Dedifferentiated amniotic fluid mesenchymal stem cell (primary cell): ENCODE measurements around the gene NOP53.
"Not testable (repeated sequence)": the region's sequence is repeated elsewhere in the genome, so short reads cannot be mapped to it uniquely, and the experiment has no call there.

Experiments
- DNase-seq: peaks from one replicate; pipeline ENCODE4 v3.0.0-alpha.2; 2016; ENCODE audit errors: extremely low spot score

Gene NOP53

GRCh38 chr19:47777245-47778048, 32.1 kb downstream of the NOP53 start:
- DNase-seq = not testable (repeated sequence)

- DNase-seq = peak; percentile 31
Measured at GRCh38 chr19:47778049-47778953, 33.0 kb downstream of the NOP53 start, which contains the start of gene SELENOW. TSS of gene SELENOW (plus strand) at chr19:47778703. CDS start at chr19:47778786, 83 bp downstream.

GRCh38 chr19:47778954-47779351, 33.6 kb downstream of the NOP53 start:
- no peak for DNase-seq

- no peak for DNase-seq
Measured at GRCh38 chr19:47779524-47780214, 34.3 kb downstream of the NOP53 start.

- no peak for DNase-seq
Measured at GRCh38 chr19:47780215-47780551, 34.8 kb downstream of the NOP53 start.

GRCh38 chr19:47781590-47782262, 36.4 kb downstream of the NOP53 start:
- DNase-seq = no peak

- no peak for DNase-seq
Measured at GRCh38 chr19:47786566-47786965, 41.2 kb downstream of the NOP53 start.

- not testable (repeated sequence) for DNase-seq
Measured at GRCh38 chr19:47787307-47787706, 42.0 kb downstream of the NOP53 start.

GRCh38 chr19:47789811-47790210, 44.5 kb downstream of the NOP53 start:
- not testable (repeated sequence) for DNase-seq

GRCh38 chr19:47790398-47790814, 45.1 kb downstream of the NOP53 start:
- DNase-seq = peak; percentile 69

GRCh38 chr19:47792616-47793015, 47.3 kb downstream of the NOP53 start:
- no peak for DNase-seq

- no peak for DNase-seq
Measured at GRCh38 chr19:47794526-47794925, 49.2 kb downstream of the NOP53 start.

- DNase-seq = no peak
Measured at GRCh38 chr19:47796785-47797184, 51.4 kb downstream of the NOP53 start.

GRCh38 chr19:47797996-47798903, 52.9 kb downstream of the NOP53 start:
- DNase-seq = no peak

- DNase-seq = no peak
Measured at GRCh38 chr19:47798904-47799266, 53.5 kb downstream of the NOP53 start.

- no peak for DNase-seq
Measured at GRCh38 chr19:47801270-47801669, 55.9 kb downstream of the NOP53 start.

- DNase-seq = no peak
Measured at GRCh38 chr19:47802521-47803043, 57.2 kb downstream of the NOP53 start.

- not testable (repeated sequence) for DNase-seq
Measured at GRCh38 chr19:47803148-47803547, 57.8 kb downstream of the NOP53 start.

- DNase-seq = not testable (repeated sequence)
Measured at GRCh38 chr19:47803671-47804070, 58.3 kb downstream of the NOP53 start.

GRCh38 chr19:47804451-47804850, 59.1 kb downstream of the NOP53 start, which contains the start of gene TPRX1:
TSS of gene TPRX1 (minus strand) at chr19:47804551. CDS start at chr19:47804539, 12 bp downstream.
- DNase-seq = not testable (repeated sequence)
